Measurements from ENCODE around the gene ADD3.

DNA sequence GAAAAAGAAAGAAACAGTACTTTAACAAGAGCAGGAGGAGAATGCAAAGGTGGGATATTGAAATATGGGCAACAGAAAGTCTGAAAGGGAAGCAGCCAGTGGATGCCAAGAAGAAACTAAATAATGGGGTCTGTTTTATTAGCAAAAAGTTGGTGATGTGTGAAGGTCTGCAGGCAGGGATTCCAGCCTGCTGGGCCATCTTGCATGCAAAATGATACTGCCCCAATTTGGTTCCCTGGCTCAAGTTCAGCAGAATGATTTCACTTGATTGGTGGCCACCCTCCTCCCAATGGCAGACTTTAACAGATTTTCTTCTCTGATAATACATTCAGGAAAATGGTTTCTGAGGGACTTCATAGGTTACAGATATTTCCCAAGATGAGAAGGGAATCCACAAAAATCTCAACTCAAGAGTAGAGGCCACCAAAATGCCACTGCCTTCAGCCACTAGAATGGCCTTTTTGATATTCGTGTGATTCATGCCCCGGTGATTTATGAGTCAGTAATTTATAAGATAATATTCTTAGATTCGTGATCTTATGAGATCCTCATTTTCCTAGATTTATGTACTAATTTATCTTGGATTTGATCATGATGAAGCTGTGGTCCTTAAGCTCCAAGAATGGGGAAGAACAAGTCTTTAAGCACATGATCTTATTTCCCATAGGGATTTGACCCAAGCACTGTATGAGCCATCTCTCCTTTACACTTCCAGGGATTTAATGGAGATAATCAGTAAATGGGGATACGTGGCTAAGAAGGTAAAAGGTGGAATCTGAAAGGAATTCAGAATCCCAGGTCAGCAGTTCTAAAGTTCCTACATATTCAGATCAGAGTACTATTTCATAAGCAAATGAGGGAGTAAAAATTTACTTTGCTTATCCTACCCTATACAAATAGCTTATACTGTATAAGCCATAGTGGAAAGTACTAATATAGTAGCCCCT, 32.3 kb upstream of the ADD3 start:
- TF ChIP-seq POLR2A (IDR thresholded peaks at IDR 0.05): no peak
- TF ChIP-seq, protein P1, sequence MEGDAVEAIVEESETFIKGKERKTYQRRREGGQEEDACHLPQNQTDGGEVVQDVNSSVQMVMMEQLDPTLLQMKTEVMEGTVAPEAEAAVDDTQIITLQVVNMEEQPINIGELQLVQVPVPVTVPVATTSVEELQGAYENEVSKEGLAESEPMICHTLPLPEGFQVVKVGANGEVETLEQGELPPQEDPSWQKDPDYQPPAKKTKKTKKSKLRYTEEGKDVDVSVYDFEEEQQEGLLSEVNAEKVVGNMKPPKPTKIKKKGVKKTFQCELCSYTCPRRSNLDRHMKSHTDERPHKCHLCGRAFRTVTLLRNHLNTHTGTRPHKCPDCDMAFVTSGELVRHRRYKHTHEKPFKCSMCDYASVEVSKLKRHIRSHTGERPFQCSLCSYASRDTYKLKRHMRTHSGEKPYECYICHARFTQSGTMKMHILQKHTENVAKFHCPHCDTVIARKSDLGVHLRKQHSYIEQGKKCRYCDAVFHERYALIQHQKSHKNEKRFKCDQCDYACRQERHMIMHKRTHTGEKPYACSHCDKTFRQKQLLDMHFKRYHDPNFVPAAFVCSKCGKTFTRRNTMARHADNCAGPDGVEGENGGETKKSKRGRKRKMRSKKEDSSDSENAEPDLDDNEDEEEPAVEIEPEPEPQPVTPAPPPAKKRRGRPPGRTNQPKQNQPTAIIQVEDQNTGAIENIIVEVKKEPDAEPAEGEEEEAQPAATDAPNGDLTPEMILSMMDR (IDR thresholded peaks at IDR 0.05): no peak
